Skin epidermis (tissue), 12 donors: ENCODE results near the gene PRRT4.

Experiments used
- H3K27ac ChIP-seq, 21 experiments: fragments of 200-600 bp; sonication (generic) in 11 of 21; one replicate each; pipeline ENCODE4 v1.5.0; 2020; ENCODE audit warnings: mild to moderate bottlenecking in 3 of 21, inconsistent platforms in 2 of 21, moderate library complexity in 2 of 21
- H3K4me3 ChIP-seq, 7 experiments: fragments of 200-600 bp; sonication (generic) in 2 of 7; one replicate each; pipeline ENCODE4 v1.5.0; 2020; ENCODE audit warnings: inconsistent platforms in 2 of 7, mild to moderate bottlenecking in 2 of 7, moderate library complexity in 1 of 7

Gene PRRT4

DNA sequence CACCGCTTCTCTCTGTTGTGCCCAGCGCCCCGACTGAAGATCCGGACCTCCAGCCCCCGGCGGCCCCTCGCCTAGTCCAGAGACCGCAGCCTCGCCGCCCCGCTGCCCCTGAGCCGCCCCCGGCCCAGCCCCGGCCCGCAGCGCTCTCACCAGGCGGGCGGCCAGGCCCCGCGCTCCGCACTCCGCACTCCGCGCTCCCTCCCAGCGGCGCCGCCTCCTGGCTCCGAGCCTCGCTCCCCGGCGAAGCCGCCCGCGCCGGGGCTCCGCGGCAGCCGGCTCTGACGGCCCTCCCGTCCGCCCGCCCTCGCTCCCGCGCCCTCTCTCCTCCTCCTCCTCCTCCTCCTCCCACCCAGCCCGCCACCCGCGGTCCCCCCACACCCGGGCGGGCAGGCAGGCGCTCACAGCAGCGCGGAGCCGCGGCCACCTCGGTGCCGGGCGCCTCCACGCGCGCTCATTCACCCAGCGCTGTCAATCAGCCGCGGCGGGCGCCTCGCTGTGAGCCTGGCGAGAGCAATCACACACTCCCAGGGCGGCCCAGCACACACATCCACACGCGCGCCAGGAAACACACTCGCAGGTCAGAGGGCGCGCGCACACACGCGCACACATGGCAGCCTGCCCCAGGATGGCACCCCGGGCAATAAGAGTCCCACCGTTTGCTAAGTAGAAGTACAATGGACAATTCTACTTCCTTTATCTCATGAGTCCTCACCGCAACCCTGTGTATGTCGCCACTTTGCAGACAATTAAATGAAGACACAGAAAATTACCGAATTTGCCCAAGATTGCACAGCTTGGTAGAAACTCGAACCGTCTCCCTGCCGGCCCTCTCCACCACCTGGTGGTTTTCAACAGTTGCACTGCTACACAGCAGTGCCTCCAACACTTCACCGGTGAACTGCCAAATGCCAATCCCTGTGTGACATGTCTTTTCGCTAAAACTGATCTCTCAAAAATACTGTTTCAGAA lies at the start of gene PRRT4:
Gene PRRT4 (minus strand): TSS at position 280 of the 969 bp plus-strand sequence.
- peak within 1 kb of the TSS; percentile 24 to 56 (median 40) for H3K4me3 ChIP-seq
- H3K27ac ChIP-seq: peak within 1 kb of the TSS in 2 of 21 experiments; percentile 28 to 44

DNA sequence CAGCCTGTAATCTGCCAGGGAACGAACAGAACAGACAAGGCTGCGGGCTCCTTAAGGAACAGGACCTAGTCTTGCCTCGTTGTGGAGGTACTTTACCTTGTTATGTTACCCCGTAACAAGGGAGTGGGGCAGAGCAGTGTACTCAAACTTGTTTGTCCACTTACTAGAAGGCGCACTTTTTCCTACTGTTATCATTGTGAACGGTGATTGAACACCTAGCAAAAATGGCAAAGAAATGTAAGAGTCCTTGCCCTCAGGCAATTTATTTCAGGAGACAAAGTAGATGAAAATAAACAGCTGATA lies 48.9 kb upstream of the PRRT4 start:
- peak overlapping the region in 20 of 21 experiments; percentile 64 to 89 (median 80) for H3K27ac ChIP-seq
- peak overlapping the region; percentile 52 to 76 (median 63) for H3K4me3 ChIP-seq

DNA sequence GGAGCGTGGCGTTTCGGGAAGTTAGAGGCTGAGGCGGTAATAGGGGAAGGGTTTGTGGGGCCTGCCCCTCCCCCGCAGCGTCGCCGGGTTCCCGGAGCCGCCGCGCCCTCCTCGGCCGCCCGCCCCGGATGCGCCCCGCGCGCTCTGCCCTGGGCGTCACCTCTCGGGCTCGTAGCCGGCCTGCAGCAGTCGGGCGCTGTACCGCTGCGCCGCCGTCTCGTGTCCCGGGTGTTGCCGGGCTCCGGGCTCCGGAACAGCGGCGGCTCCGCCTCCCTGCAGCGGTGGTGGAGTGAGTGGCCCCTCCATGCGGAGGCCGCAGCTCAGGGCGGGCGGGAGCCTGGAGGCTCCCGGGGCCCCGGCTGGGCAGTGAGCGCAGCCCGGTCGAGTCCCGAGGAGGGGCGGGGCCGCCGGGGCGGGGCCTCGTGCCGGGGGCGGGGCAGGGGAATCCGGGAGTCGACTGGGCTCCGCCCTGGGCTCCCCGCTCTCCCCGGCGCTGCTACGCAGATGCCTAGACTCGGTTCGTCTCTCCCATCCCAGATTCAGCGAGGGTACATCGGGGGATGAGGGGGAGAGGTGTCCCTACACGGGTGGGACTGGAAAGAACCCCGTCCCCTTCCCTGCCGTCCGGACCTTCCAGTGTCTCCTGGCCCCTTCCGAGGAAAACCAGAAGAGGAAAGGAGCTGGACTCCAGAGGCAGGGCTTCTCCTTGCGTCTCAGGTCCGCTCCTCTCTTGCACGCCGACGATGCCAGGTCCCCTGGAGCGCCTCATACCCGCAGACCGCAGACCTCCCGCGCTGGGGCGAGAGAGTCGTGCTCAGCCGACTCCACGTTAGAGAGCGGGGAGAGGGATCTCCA lies 48.3 kb upstream of the PRRT4 start, which contains the start of gene IMPDH1:
Gene IMPDH1 (minus strand): TSS at position 387 of the 855 bp plus-strand sequence. CDS start 81 bp downstream, at position 306.
- peak within 1 kb of the TSS; percentile 50 to 89 (median 80) for H3K27ac ChIP-seq
- H3K4me3 ChIP-seq: peak within 1 kb of the TSS; percentile 52 to 76 (median 63)

DNA sequence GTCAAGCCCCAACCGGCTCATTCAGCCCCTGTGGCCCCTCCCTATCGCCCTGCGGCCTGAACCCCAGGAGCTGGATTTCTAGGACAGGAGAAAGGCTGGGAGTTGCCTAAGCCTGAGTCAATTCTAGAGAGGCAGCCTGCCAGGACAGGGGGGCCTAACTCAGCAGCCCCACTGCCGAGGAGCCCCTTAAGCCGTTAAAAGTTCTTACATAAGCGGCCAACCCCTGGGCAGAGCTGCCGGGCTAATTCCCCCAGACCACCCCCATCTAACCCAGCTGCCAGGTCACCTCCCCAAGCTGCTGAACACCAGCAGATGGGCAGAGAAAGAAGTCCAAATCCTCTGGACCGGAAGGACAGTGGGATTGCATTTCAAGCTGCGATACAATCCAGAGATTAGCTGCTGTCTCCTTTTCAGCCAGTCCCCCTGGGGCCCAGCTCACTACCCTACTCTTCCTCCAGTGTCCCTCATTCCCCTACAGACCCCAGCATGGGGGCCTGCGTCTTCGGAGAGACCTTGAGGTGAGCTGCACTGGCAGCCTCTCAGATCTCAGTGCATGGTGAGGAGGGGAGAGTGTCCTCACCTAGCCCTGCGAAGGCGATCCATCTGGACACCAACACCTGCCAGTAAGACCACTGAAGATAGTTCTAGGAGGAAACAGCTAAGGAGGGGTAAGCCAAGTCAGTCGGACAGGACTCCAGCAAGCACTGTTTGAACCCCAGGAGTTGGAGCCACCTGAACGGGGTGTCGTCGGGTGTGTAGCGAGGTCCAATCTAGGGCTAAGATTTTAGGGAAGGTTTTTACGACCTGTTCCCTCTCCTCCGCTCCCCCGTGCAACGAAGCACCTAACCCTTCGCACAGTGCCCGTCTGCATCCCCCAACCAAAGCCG lies 47.5 kb upstream of the PRRT4 start:
- H3K4me3 ChIP-seq: peak overlapping the region; percentile 52 to 76 (median 63)
- peak overlapping the region; percentile 18 to 89 (median 80) for H3K27ac ChIP-seq

DNA sequence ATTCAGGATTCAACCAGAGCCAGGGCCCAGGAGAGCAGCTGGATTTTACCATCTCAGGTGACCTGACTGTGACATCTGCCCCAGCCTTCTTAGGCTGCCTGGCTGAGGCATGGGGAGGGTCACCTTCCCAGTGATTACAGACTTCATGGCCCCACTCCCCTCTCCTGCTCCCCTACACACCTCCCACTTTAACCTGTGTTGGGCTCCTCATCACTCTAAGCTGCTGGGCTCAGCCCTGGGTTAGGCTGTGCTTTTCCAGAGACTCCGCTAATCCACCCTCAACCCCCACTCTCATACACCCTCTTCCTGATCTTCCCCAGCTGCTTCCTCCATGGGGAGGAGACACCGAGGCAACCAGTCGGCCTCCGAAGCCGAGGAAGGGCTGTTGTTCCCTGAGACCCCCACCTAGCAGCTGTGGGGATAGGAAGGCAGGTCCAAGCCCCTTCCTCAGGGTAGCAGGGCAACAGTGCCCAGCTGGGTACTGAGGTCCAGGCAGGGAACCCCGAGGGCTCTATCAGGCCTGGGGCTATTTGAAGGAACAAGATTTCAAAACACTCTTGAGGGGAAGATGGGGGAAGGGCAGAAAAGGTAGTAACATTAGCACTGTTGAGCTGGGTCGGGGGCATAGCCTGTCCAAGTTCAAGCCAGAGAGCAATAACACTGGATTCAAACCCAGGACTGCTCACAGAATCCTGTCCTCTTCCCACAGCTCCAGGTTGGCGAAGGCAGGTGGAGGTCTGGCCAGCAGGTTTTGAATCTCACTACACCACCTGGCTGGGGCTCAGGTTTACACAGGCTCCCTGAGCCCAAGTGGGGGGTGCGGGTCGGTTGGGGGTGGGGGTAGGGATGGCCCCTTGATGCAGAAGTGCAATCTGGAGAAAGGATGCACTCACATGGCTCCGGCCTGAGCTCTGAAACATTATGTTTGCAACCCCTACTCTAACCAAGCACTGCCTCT lies 46.5 kb upstream of the PRRT4 start:
- peak overlapping the region in 18 of 21 experiments; percentile 16 to 89 (median 80) for H3K27ac ChIP-seq
- peak overlapping the region in 3 of 7 experiments; percentile 55 to 72 (median 66) for H3K4me3 ChIP-seq

DNA sequence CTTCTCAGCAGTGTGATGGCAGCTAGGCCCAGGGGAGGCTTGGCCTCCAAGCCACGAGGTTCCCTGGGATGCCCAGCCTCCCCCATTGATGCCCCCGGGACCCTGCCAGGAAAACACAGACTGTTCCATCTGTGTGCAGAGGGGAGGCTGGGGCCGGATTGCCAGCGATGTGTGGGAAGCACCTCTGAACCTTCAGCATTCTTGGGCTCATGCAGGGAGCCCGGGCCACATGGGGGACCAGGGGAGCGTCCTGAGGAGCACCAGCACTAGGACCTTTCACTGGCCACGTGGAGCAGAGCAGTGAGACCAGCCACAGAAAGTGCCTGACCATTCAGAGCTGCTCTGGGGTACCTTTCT lies 45.7 kb upstream of the PRRT4 start:
- H3K4me3 ChIP-seq: no peak overlapping the region
- H3K27ac ChIP-seq: peak overlapping the region in 12 of 21 experiments; percentile 16 to 89 (median 50)

DNA sequence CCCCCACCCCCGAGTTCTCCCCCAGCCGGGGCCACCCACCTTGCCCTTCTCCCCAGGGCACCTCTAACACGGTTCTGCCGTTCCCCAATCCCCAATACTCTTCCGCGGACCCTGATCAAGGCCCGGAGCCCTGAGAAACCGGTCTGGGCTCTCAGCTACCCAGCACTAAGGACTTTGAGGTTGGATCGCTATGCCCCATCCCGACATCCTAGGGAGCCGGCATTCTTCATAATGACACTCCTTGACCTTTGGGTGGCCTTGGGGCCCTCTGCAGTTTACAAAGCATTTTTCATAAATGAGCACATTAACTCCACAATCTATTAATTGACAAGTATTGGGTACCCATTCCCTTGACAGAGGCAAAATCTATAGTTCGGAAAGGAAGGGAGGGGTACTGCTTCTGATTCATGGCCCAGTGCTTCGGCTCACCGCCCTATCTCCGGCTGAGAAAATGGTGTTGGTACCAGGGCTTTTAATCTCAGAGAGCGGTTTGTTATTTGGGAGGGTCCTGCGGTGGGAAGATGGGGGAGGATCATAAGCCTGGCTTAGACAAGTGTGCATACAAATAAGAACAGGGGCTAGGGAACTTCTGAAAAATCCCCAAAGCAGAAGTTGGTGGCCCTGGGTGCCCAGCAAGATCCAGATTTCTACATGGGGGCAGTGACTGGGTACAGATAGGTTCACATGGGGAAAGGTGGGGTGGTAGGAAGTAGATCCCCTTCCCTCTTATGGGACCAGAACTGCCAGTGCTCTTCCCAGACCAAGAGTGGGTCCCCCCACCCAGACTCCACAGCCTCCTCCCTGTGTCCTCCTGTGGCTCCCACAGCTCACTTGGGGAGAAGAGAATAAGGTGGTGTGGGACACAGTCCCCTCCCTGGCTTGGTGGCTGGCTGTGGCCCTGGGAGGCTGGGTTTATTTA lies 45.1 kb upstream of the PRRT4 start:
- peak overlapping the region in 10 of 21 experiments; percentile 14 to 85 (median 52) for H3K27ac ChIP-seq
- peak overlapping the region; percentile 56 to 86 (median 71) for H3K4me3 ChIP-seq

DNA sequence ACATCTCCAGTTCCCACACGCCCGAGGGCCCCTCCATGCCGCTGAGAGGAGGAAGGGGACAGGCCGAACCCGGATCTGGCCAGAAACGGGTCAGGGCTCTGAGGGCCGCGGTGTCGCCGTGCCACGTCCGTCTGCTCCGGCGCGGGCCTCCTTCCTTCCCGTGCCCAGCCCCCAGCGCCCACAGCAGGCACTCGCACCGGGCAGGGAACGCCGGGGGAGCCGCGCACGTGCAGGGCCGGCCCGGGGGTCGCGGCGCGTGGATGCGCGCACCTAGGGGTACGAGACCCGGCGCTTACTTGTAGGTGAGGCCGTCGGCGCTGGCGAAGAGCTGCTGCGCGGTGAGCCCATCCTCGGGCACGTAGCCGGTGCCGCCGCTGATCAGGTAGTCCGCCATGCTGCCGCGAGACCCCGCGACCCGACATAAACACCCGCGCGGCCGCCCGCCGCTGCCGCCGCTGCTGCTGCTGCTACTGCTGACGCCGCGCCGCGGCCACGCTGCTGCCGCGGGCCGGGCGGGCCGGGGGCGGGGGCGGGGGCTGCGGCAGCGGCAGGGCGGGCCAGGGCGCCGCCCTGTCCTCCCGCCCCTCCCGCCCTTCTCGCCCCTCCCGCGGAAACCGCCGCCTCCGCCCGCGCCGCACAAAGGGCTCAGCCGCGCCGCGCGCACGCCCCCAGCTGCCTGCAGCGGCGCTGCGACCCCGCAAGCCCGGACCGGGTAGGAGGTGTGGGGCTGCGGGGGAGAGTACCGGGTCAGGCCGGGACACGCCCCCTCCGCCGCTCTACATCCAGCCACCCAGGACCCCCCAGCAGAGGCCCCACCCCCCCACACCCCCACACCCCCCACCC lies 44.2 kb upstream of the PRRT4 start:
- Histone ChIP-seq H3K27ac (peak overlapping the region in 19 of 21 experiments; percentile 19 to 85 (median 80)), H3K4me3 (peak overlapping the region; percentile 56 to 86 (median 71))

DNA sequence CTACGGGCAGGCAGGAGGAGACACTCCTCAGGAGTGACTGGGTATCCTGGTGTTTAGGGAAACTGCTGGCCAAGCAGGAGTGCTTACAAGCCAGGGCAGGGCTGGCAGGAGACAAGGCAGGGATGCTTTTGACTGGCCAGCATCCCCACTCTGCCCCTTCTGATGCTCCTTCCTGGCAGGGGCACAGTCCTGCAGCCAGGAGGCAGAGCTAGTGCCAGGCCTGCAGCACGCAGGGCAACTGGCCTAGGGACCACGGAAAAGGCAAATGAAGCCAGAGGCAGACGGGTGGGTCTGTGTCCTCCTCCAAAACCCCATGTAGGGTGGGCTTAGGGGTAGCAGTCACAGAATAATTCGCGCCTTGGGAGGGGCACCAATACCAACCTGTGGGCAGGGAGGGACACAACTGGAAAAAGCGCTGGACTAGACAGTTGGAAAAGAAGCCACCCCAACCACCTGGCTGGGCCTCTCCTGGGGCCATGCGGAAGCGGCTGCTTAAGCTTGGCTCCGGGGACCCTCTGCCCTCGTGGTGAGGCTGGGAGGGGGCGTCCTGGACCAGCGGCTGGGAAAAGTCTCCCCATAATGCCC lies 43.5 kb upstream of the PRRT4 start:
- peak overlapping the region in 19 of 21 experiments; percentile 19 to 85 (median 80) for H3K27ac ChIP-seq

DNA sequence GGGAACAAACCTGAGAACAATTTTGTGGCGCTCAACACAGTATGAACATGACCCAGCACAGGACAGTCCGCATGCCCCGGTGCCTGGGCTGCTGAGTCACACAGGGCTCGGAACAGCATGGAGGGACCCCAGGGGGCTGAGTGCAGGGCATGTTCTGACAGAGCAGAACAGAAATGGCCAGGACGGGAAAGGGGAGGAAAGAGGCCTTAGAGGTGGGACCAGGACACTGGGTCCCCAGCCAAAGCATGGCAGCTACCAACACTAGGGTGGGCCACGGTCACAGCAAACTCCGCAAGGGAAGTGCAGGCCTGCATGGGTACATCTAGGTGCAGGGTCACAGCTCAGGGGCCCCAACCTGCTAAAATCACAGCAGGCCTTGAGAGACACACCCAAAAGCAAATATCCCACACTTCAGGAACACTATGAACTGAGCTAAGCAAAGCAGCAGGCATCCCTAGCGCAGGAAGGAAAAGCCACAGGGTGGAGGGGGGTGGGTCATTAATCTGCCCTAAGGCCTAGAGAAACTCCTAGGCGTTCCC lies 42.7 kb upstream of the PRRT4 start:
- Histone ChIP-seq H3K4me3 (peak overlapping the region in 2 of 7 experiments; percentile 71 to 80), H3K27ac (peak overlapping the region in 1 of 21 experiments; percentile 82)

More for the DNA sequence above, 43.5 kb upstream of the PRRT4 start:
- H3K4me3 ChIP-seq: peak overlapping the region; percentile 56 to 86 (median 71)

DNA sequence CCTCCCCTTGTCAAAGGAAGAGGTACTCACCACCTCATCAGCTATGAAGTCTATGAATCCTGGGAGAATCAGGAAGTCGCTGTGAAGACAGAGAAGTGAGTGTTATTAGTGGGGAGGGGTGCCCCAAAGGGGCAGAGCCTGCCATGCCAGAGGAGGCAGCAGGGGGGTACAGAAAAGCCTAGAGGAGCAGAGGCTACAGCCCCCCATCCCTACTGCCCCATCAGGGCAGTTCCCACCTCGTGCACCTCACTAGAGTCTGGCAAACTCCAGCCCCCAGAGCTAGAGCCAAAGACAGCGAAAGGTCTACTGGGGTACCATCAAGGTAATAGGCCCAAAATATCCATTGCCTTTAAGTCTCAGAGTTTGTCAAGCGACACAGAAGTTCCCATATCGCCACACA lies 42.2 kb upstream of the PRRT4 start:
- H3K27ac ChIP-seq: peak overlapping the region in 1 of 21 experiments; percentile 8
- H3K4me3 ChIP-seq: no peak overlapping the region

DNA sequence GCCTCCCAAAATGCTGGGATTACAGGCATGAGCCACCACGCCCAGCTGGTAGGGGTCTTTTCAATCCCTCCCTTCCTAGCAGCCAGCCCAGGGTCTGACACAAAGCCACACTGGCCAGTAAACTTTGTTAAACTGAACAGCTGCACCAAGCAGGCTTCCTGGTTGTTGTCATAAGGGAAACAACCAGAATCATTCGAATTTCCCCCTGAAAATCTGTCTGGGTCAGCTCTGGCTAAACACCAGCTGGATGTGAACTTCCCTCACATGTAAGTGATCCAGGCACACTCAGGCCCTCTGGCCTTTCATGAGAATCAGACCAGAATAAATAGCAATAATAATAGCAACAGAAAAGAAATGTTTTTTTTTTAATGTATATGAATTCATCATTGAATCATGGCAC lies 40.9 kb upstream of the PRRT4 start:
- H3K4me3 ChIP-seq: no peak overlapping the region
- H3K27ac ChIP-seq: no peak overlapping the region

DNA sequence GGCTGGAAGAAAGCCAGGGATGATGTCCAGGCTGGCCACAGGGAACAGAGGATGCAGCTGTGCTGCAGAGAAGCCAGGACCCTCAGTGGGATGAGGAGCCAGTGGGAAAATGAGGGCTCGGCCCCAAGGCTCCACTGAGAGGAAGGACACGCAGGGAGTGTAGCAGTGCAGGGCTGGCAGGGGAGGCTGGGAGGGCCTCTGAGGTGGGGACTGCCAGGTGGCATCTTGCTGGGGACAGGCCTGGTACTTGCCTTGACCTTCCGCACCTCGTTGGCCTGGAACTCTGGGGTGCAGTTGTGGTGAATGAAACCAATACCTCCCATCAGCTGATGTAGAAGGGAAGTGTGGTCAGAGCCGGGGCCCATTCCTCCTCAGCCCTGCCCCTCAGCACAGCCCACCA lies 39.1 kb upstream of the PRRT4 start:
- Histone ChIP-seq H3K27ac (no peak overlapping the region), H3K4me3 (no peak overlapping the region)

DNA sequence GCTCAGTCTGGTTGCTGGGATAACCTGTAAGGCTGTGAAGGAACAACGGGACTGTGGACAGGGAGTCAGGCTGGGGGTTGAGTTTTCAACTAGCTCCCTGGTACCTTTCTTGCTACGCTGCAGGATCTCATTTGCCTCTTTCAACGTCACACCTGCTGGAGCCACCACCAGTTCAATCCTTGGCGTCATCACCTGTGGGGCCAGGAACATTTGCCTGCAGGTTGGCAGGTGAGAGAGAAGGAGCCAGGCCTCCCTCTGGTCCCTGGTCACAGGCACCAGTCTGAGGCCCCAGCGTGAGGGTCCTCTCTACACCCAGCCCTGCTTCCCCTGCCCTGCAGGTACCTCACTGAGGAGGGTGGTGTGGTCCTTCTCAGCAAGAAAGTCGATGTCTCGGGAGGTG lies 38.5 kb upstream of the PRRT4 start:
- Histone ChIP-seq H3K27ac (no peak overlapping the region), H3K4me3 (no peak overlapping the region)

DNA sequence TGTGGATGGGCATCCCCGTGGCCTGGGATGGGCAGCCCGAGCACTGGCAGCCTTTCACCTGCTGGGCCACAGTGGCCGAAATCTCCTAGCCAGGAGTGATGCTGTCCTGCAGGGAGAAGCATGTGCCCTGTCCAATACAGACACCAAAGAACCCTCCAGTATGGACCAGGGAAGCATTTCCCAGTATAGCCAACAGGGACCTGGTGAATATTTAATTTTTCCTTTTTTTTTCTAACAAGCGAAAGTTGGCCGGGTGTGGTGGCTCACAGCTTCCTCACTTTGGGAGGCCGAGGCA lies 37.3 kb upstream of the PRRT4 start:
- Histone ChIP-seq H3K4me3 (no peak overlapping the region), H3K27ac (no peak overlapping the region)
